ENCODE data around the gene DLX3. TPM values are rescaled to one million over a fixed set of nuclear protein-coding genes. Genes with fewer than 3 reads are reported as not detected.

DLX3 gene
- polyA plus RNA-seq, 1 of the 3 experiments (the other 2 are of a cell fraction), result not detected

GRCh38 chr17:49952209-49952911, 42.7 kb downstream of the DLX3 start:
- Histone ChIP-seq H3K9me3 (no peaks in the 10 kb centered on the region), H3K4me2 (no peak overlapping the region), H3K27ac (ENCODE audit: low read depth in 2 of 2, low read length in 1 of 2) (no peak overlapping the region), H3K27me3 (ENCODE audit: insufficient read depth) (peaks cover 81% of the 10 kb centered on the region), H3K9me2 (no peaks in the 10 kb centered on the region), H3K36me3 (replicated peaks in 1 of 2; ENCODE audit: control insufficient read depth in 1 of 2, insufficient read depth in 2 of 2, low read length in 1 of 2) (no peaks in the 10 kb centered on the region), H3K4me3 (ENCODE audit: low read depth in 2 of 2, low read length in 1 of 2) (peak overlapping the region in 1 of 2 experiments; percentile 1; a peak in 1 of 4 replicates), H2AFZ (ENCODE audit: low read depth) (no peak overlapping the region), H3F3A (replicated peaks; ENCODE audit: insufficient read depth) (no peaks in the 10 kb centered on the region), H3K9ac (no peak overlapping the region), H3K4me1 (ENCODE audit: control insufficient read depth in 1 of 2, insufficient read depth in 2 of 2, low read depth in 1 of 2, low read length in 1 of 2) (no peaks in the 10 kb centered on the region), H3K79me2 (ENCODE audit: insufficient read depth) (no peaks in the 10 kb centered on the region), H4K20me1 (ENCODE audit: insufficient read depth) (peaks cover 6% of the 10 kb centered on the region; the same call in 1 of the 2 replicates)
- WGBS (ENCODE audit: low lambda C conversion rate), result 44% methylated on average over 7 of the region's 7 CpGs
- ChIA-PET POLR2A (interaction anchor here (0.6 to 0.7 kb wide), 2 partner anchors 8 to 36 kb away, joined by 3 to 4 read pairs; no protein-coding TSS in a partner anchor), CTCF (interaction anchor here (0.5 to 55.0 kb wide), 40 partner anchors 10 to 540 kb away, joined by 3 to 1225 read pairs (median 7); partner anchors contain the start of genes DLX3, DLX4 and TAC4)
- peak; percentile 87 for DNase-seq
- TF ChIP-seq CTCF (IDR thresholded peaks at IDR 0.05), result peak; percentile 99
- no peak for TF ChIP-seq FOSL2 (IDR thresholded peaks at IDR 0.05; ENCODE audit: borderline replicate concordance, low read depth)
- TF ChIP-seq USF1 (IDR thresholded peaks at IDR 0.05; ENCODE audit: borderline replicate concordance, low read depth), result no peak
- TF ChIP-seq ELF1 (IDR thresholded peaks at IDR 0.05), result no peak
- no peak for TF ChIP-seq CHD2 (IDR thresholded peaks at IDR 0.05; ENCODE audit: low read length, partially characterized antibody)
- TF ChIP-seq MXI1 (IDR thresholded peaks at IDR 0.05; ENCODE audit: low read depth, low read length), result no peak
- TF ChIP-seq RCOR1 (IDR thresholded peaks at IDR 0.05; ENCODE audit: low read length), result peak; percentile 25; the same call in 1 of the 2 replicates
- no peak for TF ChIP-seq PBX3 (IDR thresholded peaks at IDR 0.05)
- TF ChIP-seq RAD21 (IDR thresholded peaks at IDR 0.05; ENCODE audit: low read length), result peak; percentile 74
- TF ChIP-seq MAX (IDR thresholded peaks at IDR 0.05; ENCODE audit: low read depth), result no peak
- TF ChIP-seq TCF12 (IDR thresholded peaks at IDR 0.05), result no peak
- peak; percentile 71 for TF ChIP-seq SMC3 (IDR thresholded peaks at IDR 0.05; ENCODE audit: low read depth, low read length)
